ENCODE results near the gene TTC9. TPM values are rescaled to one million over a fixed set of nuclear protein-coding genes. Genes with fewer than 3 reads are reported as not detected.

The TTC9 gene
- total and polyA plus RNA-seq, 4 donors, result 4.3 to 7.5 (median 6.8) TPM

GRCh38 chr14:70601162-70601561 lies 40.6 kb upstream of the TTC9 start:
- Histone ChIP-seq H3K4me1 (ENCODE audit: control insufficient read depth in 5 of 5, insufficient read depth in 5 of 5, low read length in 5 of 5) (peaks cover 2 to 12% (median 12%) of the 10 kb centered on the region in 5 donors), H3K9ac (ENCODE audit: insufficient read depth in 1 of 2, low read length in 2 of 2) (no peak overlapping the region), H3K27ac (ENCODE audit: low read depth in 1 of 2, low read length in 1 of 2) (peak overlapping the region in 1 of 2 donors; percentile 33), H3K36me3 (ENCODE audit: control insufficient read depth in 4 of 4, insufficient read depth in 4 of 4, low read length in 4 of 4) (peaks cover 0 to 4% (median 2%) of the 10 kb centered on the region in 4 donors), H3K27me3 (ENCODE audit: control insufficient read depth in 3 of 3, insufficient read depth in 3 of 3, low read length in 2 of 3) (no peaks in the 10 kb centered on the region), H3K9me3 (ENCODE audit: control insufficient read depth in 4 of 4, insufficient read depth in 3 of 4, low read length in 3 of 4) (no peaks in the 10 kb centered on the region), H3K4me3 (no peak overlapping the region)
- TF ChIP-seq CTCF (IDR thresholded peaks at IDR 0.05; ENCODE audit: control extremely low read depth, extremely low read depth), result no peak
- ATAC-seq (ENCODE audit: insufficient read depth, low FRiP score) (no peak), DNase-seq (peak in 1 of 3 donors; percentile 30)
- 42% methylated on average over 3 of the region's 3 CpGs for WGBS, 2 donors

GRCh38 chr14:70602254-70602653 lies 39.5 kb upstream of the TTC9 start:
- Histone ChIP-seq H3K9me3 (ENCODE audit: control insufficient read depth in 4 of 4, insufficient read depth in 3 of 4, low read length in 3 of 4) (no peaks in the 10 kb centered on the region), H3K27ac (ENCODE audit: low read depth in 1 of 2, low read length in 1 of 2) (no peak overlapping the region), H3K36me3 (ENCODE audit: control insufficient read depth in 4 of 4, insufficient read depth in 4 of 4, low read length in 4 of 4) (peaks cover 0 to under 1% (median 0%) of the 10 kb centered on the region in 4 donors), H3K9ac (ENCODE audit: insufficient read depth in 1 of 2, low read length in 2 of 2) (no peak overlapping the region), H3K4me1 (ENCODE audit: control insufficient read depth in 5 of 5, insufficient read depth in 5 of 5, low read length in 5 of 5) (peaks cover 2 to 12% (median 12%) of the 10 kb centered on the region in 5 donors), H3K4me3 (no peak overlapping the region), H3K27me3 (ENCODE audit: control insufficient read depth in 3 of 3, insufficient read depth in 3 of 3, low read length in 2 of 3) (no peaks in the 10 kb centered on the region)
- no peak for DNase-seq
- no peak for TF ChIP-seq CTCF (IDR thresholded peaks at IDR 0.05; ENCODE audit: control extremely low read depth, extremely low read depth)
- 91 to 94% methylated on average over 2 of the region's 2 CpGs for WGBS, 2 donors
- ATAC-seq (ENCODE audit: insufficient read depth, low FRiP score), result no peak

- H3K9ac ChIP-seq (ENCODE audit: insufficient read depth in 1 of 2, low read length in 2 of 2), result no peak overlapping the region
- H3K27me3 ChIP-seq (ENCODE audit: control insufficient read depth in 3 of 3, insufficient read depth in 3 of 3, low read length in 2 of 3), result no peaks in the 10 kb centered on the region
- no peaks in the 10 kb centered on the region for H3K4me1 ChIP-seq (ENCODE audit: control insufficient read depth in 5 of 5, insufficient read depth in 5 of 5, low read length in 5 of 5)
- H3K9me3 ChIP-seq (ENCODE audit: control insufficient read depth in 4 of 4, insufficient read depth in 3 of 4, low read length in 3 of 4), result no peaks in the 10 kb centered on the region
- DNase-seq (no peak), ATAC-seq (ENCODE audit: insufficient read depth, low FRiP score) (no peak)
- no peak overlapping the region for H3K27ac ChIP-seq (ENCODE audit: low read depth in 1 of 2, low read length in 1 of 2)
- WGBS, 2 donors, result 66 to 77% methylated on average over 3 of the region's 3 CpGs
- H3K4me3 ChIP-seq, result no peak overlapping the region
- no peaks in the 10 kb centered on the region for H3K36me3 ChIP-seq (ENCODE audit: control insufficient read depth in 4 of 4, insufficient read depth in 4 of 4, low read length in 4 of 4)
- no peak for TF ChIP-seq CTCF (IDR thresholded peaks at IDR 0.05; ENCODE audit: control extremely low read depth, extremely low read depth)
Measured at GRCh38 chr14:70611216-70611615, 30.5 kb upstream of the TTC9 start.

GRCh38 chr14:70616646-70617045 lies 25.1 kb upstream of the TTC9 start:
- no peak overlapping the region for H3K27ac ChIP-seq (ENCODE audit: low read depth in 1 of 2, low read length in 1 of 2)
- 97 to 98% methylated on average over 3 of the region's 3 CpGs for WGBS, 2 donors
- H3K9ac ChIP-seq (ENCODE audit: insufficient read depth in 1 of 2, low read length in 2 of 2), result no peak overlapping the region
- H3K4me3 ChIP-seq, result no peak overlapping the region
- ATAC-seq (ENCODE audit: insufficient read depth, low FRiP score) (no peak), DNase-seq (no peak)
- no peaks in the 10 kb centered on the region for H3K9me3 ChIP-seq (ENCODE audit: control insufficient read depth in 4 of 4, insufficient read depth in 3 of 4, low read length in 3 of 4)
- TF ChIP-seq CTCF (IDR thresholded peaks at IDR 0.05; ENCODE audit: control extremely low read depth, extremely low read depth), result no peak
- no peaks in the 10 kb centered on the region for H3K36me3 ChIP-seq (ENCODE audit: control insufficient read depth in 4 of 4, insufficient read depth in 4 of 4, low read length in 4 of 4)
- no peaks in the 10 kb centered on the region for H3K4me1 ChIP-seq (ENCODE audit: control insufficient read depth in 5 of 5, insufficient read depth in 5 of 5, low read length in 5 of 5)
- no peaks in the 10 kb centered on the region for H3K27me3 ChIP-seq (ENCODE audit: control insufficient read depth in 3 of 3, insufficient read depth in 3 of 3, low read length in 2 of 3)
